Stimulated activated CD8-positive, alpha-beta memory T cell treated with anti-CD3 and anti-CD28 coated beads, Interleukin-15, amount 100 ng/mL, for 1 hour (primary cell): ENCODE measurements around the gene MAP3K1.

Source experiments
- DNase-seq: peaks from one replicate; pipeline ENCODE4 v3.0.0-alpha.2; 2020; ENCODE audit warnings: low read depth

MAP3K1 gene

GRCh38 chr5:56909294-56910209 is 94.2 kb downstream of the MAP3K1 start, which contains the start of gene SETD9:
SETD9 (plus strand) TSS chr5:56909596; CDS start chr5:56909646, 50 bp downstream.
- DNase-seq = peak; percentile 62

- DNase-seq = no peak
Measured at GRCh38 chr5:56910210-56910965, 95.0 kb downstream of the MAP3K1 start.

GRCh38 chr5:56913766-56914165 is 98.4 kb downstream of the MAP3K1 start:
- no peak for DNase-seq

- no peak for DNase-seq
Measured at GRCh38 chr5:56914678-56915077, 99.3 kb downstream of the MAP3K1 start.

- DNase-seq = no peak
Measured at GRCh38 chr5:56917534-56917933, 102.2 kb downstream of the MAP3K1 start.

GRCh38 chr5:56918054-56918453 is 102.7 kb downstream of the MAP3K1 start:
- no peak for DNase-seq

- no peak for DNase-seq
Measured at GRCh38 chr5:56919942-56920662, 104.8 kb downstream of the MAP3K1 start.

- DNase-seq = no peak
Measured at GRCh38 chr5:56922922-56923321, 107.6 kb downstream of the MAP3K1 start.

GRCh38 chr5:56934325-56934724 is 119.0 kb downstream of the MAP3K1 start:
- DNase-seq = no peak

GRCh38 chr5:56938858-56939257 is 123.5 kb downstream of the MAP3K1 start:
- DNase-seq = no peak

- no peak for DNase-seq
Measured at GRCh38 chr5:56941981-56942380, 126.6 kb downstream of the MAP3K1 start.
